ENCODE measurements around the gene PPP1R9A.

The PPP1R9A gene

GRCh38 chr7:95035295-95035694 lies 127.9 kb downstream of the PPP1R9A start:
- Histone ChIP-seq H3K9ac (ENCODE audit: low read depth, low read length) (no peak overlapping the region), H3K27ac (ENCODE audit: low read depth, low read length) (no peak overlapping the region), H3K4me3 (ENCODE audit: low read depth, low read length) (no peak overlapping the region), H3K36me3 (ENCODE audit: control insufficient read depth, insufficient read depth, low read length) (no peaks in the 10 kb centered on the region), H3K9me3 (ENCODE audit: control insufficient read depth, insufficient read depth, low read length) (no peaks in the 10 kb centered on the region), H3K27me3 (ENCODE audit: control insufficient read depth, insufficient read depth, low read length) (no peaks in the 10 kb centered on the region), H3K4me1 (ENCODE audit: control insufficient read depth, insufficient read depth, low read length) (no peaks in the 10 kb centered on the region)

DNA sequence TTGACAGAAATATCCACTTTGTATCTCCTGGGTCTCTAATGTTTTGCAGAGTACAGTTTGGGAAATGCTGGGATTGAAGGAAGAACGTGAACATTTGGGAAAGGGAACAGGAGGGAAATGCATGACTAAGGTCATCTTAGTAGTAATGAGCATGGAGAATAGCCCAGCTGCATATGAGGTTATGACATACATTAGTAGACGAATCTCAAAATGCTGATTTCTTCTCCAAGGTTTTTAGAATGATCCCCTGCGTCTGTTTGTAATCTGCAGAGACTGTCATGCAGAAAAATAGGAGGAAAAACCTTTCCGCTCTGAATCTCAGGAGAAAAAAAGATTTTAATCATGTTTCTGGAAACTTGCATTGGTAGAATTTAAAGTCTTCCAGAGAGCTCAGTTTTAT lies 133.6 kb downstream of the PPP1R9A start:
- Histone ChIP-seq H3K27ac (ENCODE audit: low read depth, low read length) (no peak overlapping the region), H3K9me3 (ENCODE audit: control insufficient read depth, insufficient read depth, low read length) (no peaks in the 10 kb centered on the region), H3K27me3 (ENCODE audit: control insufficient read depth, insufficient read depth, low read length) (no peaks in the 10 kb centered on the region), H3K4me1 (ENCODE audit: control insufficient read depth, insufficient read depth, low read length) (0 out of 2 replicates have a peak, but pooled peaks cover 11% of the 10 kb centered on the region), H3K9ac (ENCODE audit: low read depth, low read length) (no peak overlapping the region), H3K4me3 (ENCODE audit: low read depth, low read length) (no peak overlapping the region), H3K36me3 (ENCODE audit: control insufficient read depth, insufficient read depth, low read length) (no peaks in the 10 kb centered on the region)

- H3K9ac ChIP-seq (ENCODE audit: low read depth, low read length): no peak overlapping the region
- H3K4me3 ChIP-seq (ENCODE audit: low read depth, low read length): no peak overlapping the region
- no peaks in the 10 kb centered on the region for H3K27me3 ChIP-seq (ENCODE audit: control insufficient read depth, insufficient read depth, low read length)
- H3K27ac ChIP-seq (ENCODE audit: low read depth, low read length): no peak overlapping the region
- H3K4me1 ChIP-seq (ENCODE audit: control insufficient read depth, insufficient read depth, low read length): peaks cover 19% of the 10 kb centered on the region; the same call in 1 of the 2 replicates
- no peaks in the 10 kb centered on the region for H3K9me3 ChIP-seq (ENCODE audit: control insufficient read depth, insufficient read depth, low read length)
- no peaks in the 10 kb centered on the region for H3K36me3 ChIP-seq (ENCODE audit: control insufficient read depth, insufficient read depth, low read length)
These were observed 138.0 kb downstream of the PPP1R9A start for GRCh38 chr7:95045236-95045923.

GRCh38 chr7:95046494-95047240 lies 139.3 kb downstream of the PPP1R9A start:
- Histone ChIP-seq H3K27ac (ENCODE audit: low read depth, low read length) (peak overlapping the region; percentile 36), H3K36me3 (ENCODE audit: control insufficient read depth, insufficient read depth, low read length) (no peaks in the 10 kb centered on the region), H3K4me1 (ENCODE audit: control insufficient read depth, insufficient read depth, low read length) (peaks cover 19% of the 10 kb centered on the region; the same call in 1 of the 2 replicates), H3K9ac (ENCODE audit: low read depth, low read length) (no peak overlapping the region), H3K9me3 (ENCODE audit: control insufficient read depth, insufficient read depth, low read length) (no peaks in the 10 kb centered on the region), H3K27me3 (ENCODE audit: control insufficient read depth, insufficient read depth, low read length) (no peaks in the 10 kb centered on the region), H3K4me3 (ENCODE audit: low read depth, low read length) (no peak overlapping the region)

DNA sequence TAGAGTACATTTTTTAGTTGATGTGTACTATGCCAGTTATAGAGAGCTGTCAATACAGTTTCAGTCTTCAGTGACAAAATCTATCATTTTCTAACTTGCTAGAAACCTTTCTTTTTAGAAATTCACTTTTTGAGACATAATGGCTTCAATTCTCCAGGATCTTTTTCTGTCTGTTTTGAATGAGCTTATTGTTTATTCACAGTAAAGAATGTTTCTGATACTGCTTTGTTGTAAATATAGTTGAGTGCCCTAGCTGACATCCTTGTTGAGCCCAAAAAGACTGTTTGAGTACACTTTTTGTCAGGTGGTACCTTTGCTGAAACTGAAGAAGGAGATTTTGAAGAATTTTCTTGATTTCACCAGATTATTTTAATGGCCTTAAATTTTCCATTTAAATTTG lies 139.9 kb downstream of the PPP1R9A start:
- Histone ChIP-seq H3K4me3 (ENCODE audit: low read depth, low read length) (no peak overlapping the region), H3K27ac (ENCODE audit: low read depth, low read length) (peak overlapping the region; percentile 36), H3K9ac (ENCODE audit: low read depth, low read length) (no peak overlapping the region), H3K36me3 (ENCODE audit: control insufficient read depth, insufficient read depth, low read length) (no peaks in the 10 kb centered on the region), H3K27me3 (ENCODE audit: control insufficient read depth, insufficient read depth, low read length) (no peaks in the 10 kb centered on the region), H3K9me3 (ENCODE audit: control insufficient read depth, insufficient read depth, low read length) (no peaks in the 10 kb centered on the region), H3K4me1 (ENCODE audit: control insufficient read depth, insufficient read depth, low read length) (peaks cover 19% of the 10 kb centered on the region; the same call in 1 of the 2 replicates)

DNA sequence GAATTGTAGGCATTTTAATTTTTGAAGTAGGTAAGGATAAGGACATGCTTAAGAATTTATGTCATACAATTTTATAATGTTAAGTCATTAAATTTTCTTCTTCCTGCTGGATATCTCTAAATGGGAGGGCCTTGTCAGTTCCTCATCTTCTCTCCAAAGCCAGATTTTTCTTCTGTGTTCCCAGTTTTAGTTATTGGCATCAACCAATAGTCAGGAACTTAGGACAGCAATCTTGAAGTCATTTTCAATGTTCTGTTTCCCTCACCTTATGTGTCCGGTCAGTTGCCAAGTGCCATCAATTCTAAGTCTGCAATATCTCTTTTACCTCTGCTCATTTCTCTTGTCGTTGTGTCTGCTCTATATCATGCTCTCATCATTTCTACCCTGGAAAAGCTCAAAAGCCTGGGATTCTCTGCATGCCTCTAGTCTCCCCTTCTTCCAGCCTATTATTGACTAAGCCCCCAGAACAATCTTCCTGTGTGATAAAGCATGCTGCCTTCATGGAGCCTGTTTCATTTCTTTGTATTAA lies 145.2 kb downstream of the PPP1R9A start:
- Histone ChIP-seq H3K9me3 (ENCODE audit: control insufficient read depth, insufficient read depth, low read length) (no peaks in the 10 kb centered on the region), H3K4me1 (ENCODE audit: control insufficient read depth, insufficient read depth, low read length) (no peaks in the 10 kb centered on the region), H3K36me3 (ENCODE audit: control insufficient read depth, insufficient read depth, low read length) (no peaks in the 10 kb centered on the region), H3K9ac (ENCODE audit: low read depth, low read length) (no peak overlapping the region), H3K4me3 (ENCODE audit: low read depth, low read length) (no peak overlapping the region), H3K27me3 (ENCODE audit: control insufficient read depth, insufficient read depth, low read length) (no peaks in the 10 kb centered on the region), H3K27ac (ENCODE audit: low read depth, low read length) (no peak overlapping the region)

DNA sequence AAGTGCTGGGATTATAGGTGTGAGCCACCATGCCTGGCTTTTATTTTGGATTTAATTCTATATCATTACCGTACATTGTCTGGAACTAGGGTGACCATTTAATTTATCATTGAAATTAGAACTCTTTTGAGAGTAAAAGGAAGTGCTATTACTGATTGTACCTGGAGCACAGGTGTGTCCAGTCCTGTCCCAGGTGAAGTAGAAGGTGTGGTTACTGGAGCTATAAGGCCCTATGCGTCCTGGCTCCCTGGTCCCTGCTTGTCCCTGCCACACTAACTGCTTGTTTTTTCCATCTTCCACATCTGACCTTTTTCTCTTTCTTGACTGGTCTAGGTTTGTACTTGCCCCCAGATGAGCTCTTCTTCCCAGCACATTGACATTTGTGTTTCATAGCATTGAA lies 147.0 kb downstream of the PPP1R9A start:
- Histone ChIP-seq H3K27ac (ENCODE audit: low read depth, low read length) (no peak overlapping the region), H3K4me1 (ENCODE audit: control insufficient read depth, insufficient read depth, low read length) (0 out of 2 replicates have a peak, but pooled peaks cover 6% of the 10 kb centered on the region)

DNA sequence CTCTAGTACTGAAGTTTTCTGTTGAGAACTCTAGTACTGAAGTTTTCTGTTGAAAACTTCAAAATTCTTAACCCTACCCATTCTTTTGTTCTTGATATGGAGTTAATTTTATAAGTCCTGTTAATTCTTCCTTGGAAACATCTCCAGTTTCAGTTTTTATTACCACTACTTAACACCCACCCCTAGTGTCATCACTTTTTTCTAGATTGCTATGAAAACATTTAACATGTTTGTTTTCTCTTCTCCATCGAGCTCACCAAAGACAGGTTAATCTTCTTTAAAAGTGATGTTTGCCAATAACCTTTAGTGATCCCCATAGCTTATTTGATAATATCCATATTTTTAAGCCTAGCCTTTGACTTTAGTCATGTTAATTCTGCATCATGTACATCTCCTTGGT lies 147.9 kb downstream of the PPP1R9A start:
- H3K9ac ChIP-seq (ENCODE audit: low read depth, low read length): no peak overlapping the region
- H3K36me3 ChIP-seq (ENCODE audit: control insufficient read depth, insufficient read depth, low read length): no peaks in the 10 kb centered on the region
- H3K4me1 ChIP-seq (ENCODE audit: control insufficient read depth, insufficient read depth, low read length): 0 out of 2 replicates have a peak, but pooled peaks cover 6% of the 10 kb centered on the region
- no peaks in the 10 kb centered on the region for H3K9me3 ChIP-seq (ENCODE audit: control insufficient read depth, insufficient read depth, low read length)
- no peaks in the 10 kb centered on the region for H3K27me3 ChIP-seq (ENCODE audit: control insufficient read depth, insufficient read depth, low read length)
- no peak overlapping the region for H3K4me3 ChIP-seq (ENCODE audit: low read depth, low read length)
- H3K27ac ChIP-seq (ENCODE audit: low read depth, low read length): no peak overlapping the region

More for the DNA sequence above, 147.0 kb downstream of the PPP1R9A start:
- H3K4me3 ChIP-seq (ENCODE audit: low read depth, low read length): no peak overlapping the region
- H3K36me3 ChIP-seq (ENCODE audit: control insufficient read depth, insufficient read depth, low read length): no peaks in the 10 kb centered on the region
- no peaks in the 10 kb centered on the region for H3K9me3 ChIP-seq (ENCODE audit: control insufficient read depth, insufficient read depth, low read length)
- no peak overlapping the region for H3K9ac ChIP-seq (ENCODE audit: low read depth, low read length)
- no peaks in the 10 kb centered on the region for H3K27me3 ChIP-seq (ENCODE audit: control insufficient read depth, insufficient read depth, low read length)

- Histone ChIP-seq H3K4me3 (ENCODE audit: low read depth, low read length) (no peak overlapping the region), H3K4me1 (ENCODE audit: control insufficient read depth, insufficient read depth, low read length) (0 out of 2 replicates have a peak, but pooled peaks cover 6% of the 10 kb centered on the region), H3K27ac (ENCODE audit: low read depth, low read length) (no peak overlapping the region), H3K27me3 (ENCODE audit: control insufficient read depth, insufficient read depth, low read length) (no peaks in the 10 kb centered on the region), H3K9me3 (ENCODE audit: control insufficient read depth, insufficient read depth, low read length) (no peaks in the 10 kb centered on the region), H3K9ac (ENCODE audit: low read depth, low read length) (no peak overlapping the region), H3K36me3 (ENCODE audit: control insufficient read depth, insufficient read depth, low read length) (no peaks in the 10 kb centered on the region)
These were observed 148.8 kb downstream of the PPP1R9A start for GRCh38 chr7:95056107-95056739.

- Histone ChIP-seq H3K4me1 (ENCODE audit: control insufficient read depth, insufficient read depth, low read length) (0 out of 2 replicates have a peak, but pooled peaks cover 6% of the 10 kb centered on the region), H3K9me3 (ENCODE audit: control insufficient read depth, insufficient read depth, low read length) (no peaks in the 10 kb centered on the region), H3K27me3 (ENCODE audit: control insufficient read depth, insufficient read depth, low read length) (no peaks in the 10 kb centered on the region), H3K27ac (ENCODE audit: low read depth, low read length) (no peak overlapping the region), H3K9ac (ENCODE audit: low read depth, low read length) (no peak overlapping the region), H3K36me3 (ENCODE audit: control insufficient read depth, insufficient read depth, low read length) (no peaks in the 10 kb centered on the region), H3K4me3 (ENCODE audit: low read depth, low read length) (no peak overlapping the region)
These were observed 149.5 kb downstream of the PPP1R9A start for GRCh38 chr7:95056901-95057300.

Data from HUES48 (cell line).